HG02642 (cell line): Measurements from ENCODE around the gene ABCG5.

Source experiments
- ATAC-seq: cut with Tn5 transposase; IDR thresholded peaks from one replicate; pipeline ENCODE4 v1.9.1; 2021; ENCODE audit warnings: mild to moderate bottlenecking; ENCODE audit not compliant: unreplicated experiment, poor library complexity

The ABCG5 gene

GRCh38 chr2:43845181-43845580 lies 6.5 kb upstream of the ABCG5 start:
- no peak for ATAC-seq

DNA sequence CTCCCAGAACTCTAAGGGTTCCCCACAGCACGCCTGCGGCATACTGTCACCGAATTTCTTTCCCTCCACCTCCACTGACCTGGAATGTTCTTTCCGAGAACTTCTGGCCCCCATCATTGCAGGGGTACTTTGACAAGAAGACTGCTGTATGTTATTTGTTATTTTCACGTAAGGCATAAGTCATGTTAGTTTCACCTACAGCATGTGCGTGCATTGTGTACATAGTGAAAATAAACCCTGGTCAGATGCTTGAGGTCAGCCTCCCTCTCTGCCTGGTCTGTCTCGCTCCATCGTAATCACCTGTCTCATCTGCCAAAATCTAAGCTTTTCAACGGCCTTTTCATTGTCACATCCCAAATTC lies 4.2 kb upstream of the ABCG5 start:
- no peak for ATAC-seq

DNA sequence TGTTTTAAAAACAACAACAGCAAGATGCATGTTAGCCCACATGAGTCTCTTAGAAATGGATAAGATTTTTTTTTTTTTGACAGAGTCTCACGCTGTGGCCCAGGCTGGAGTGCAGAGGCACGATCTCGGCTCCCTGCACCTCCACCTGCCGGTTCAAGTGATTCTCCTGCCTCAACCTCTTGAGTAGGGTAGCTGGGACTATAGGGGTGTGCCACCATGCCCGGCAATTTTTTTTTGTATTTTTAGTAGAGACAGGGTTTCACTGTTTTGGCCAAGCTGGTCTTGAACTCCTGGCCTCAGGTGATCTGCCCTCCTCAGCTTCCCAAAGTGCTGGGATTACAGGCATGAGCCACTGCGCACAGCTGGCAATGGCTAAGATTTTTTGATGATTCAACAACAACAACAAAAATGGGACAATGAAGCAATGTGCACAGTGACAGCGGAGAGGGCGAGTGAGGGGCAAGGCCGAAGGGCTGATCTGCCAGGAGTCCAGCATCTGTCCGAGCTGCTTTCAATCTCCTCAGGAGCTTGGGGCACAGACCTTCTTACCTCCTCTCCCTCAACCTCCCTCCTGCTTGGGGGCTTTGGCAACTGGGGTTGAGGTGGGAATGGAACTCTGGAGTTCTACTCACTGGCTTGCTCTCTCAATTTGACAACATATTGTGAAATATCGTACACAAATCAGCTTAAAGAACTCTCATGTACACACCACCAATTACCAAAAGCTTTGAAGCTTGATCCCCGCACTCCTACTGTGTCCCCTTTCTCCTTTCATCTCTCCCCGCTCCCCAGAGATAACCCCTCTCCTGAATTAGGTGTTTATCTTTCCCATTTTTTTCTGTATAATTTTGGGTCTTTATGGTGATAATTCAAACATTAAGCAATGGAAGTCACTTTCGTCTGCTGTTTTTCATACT lies 3.6 kb upstream of the ABCG5 start:
- no peak for ATAC-seq

DNA sequence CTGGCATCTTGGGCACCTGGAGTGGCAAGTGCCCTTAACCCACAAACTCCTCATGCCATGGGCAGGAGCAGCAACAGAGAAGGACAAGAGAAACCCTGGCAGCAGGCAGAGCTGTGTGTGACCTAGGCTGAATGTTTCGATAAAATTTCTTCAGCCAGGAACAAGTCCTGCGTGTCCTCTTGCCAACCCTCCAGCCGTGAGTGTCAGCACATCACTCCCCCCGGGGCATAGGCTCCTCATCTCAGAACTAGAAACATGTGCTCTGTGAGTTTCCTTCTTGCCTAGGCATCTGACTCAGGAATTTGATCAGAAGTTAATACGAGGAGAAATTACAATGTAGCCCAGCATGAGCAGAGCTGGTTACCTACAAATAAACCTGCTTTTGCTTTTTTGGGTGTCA lies 2.3 kb upstream of the ABCG5 start:
- ATAC-seq = no peak

DNA sequence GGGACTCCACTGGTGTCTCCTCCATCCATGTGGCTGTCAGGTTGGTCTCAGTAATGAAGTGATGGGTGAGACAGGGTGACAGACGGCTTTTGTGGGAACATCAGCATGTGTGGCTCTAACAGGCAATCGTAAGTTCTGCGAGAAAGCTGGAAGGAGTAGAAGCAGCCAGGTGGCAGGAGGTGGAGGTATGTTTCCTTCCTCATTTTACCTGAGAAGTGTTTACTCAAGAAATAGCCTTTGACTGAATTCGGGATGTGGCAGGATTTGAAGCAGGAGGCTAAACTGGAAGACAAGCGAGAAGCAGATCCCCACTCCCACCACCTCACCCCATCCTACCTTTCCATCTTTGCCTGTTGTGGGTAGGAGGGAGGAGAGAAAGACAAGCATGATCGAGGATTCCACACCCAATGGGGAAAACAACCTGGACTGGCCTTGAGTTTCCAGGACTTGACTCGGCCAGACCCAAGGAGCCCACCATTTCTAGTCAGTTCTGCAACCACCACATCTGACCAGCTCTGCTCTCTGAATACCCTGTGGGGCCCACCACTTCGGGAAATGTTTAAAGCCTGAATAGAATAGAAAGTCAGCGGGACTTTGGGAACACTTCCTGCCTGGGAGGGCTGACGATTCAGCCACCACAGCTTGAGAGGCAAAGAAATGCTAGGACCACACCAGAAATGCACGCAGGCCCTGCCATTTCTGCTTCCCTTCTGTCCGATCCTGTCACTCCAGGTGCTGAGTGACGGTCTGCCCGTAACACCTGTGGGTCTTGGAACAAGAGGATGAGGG lies 1.3 kb upstream of the ABCG5 start:
- no peak for ATAC-seq

DNA sequence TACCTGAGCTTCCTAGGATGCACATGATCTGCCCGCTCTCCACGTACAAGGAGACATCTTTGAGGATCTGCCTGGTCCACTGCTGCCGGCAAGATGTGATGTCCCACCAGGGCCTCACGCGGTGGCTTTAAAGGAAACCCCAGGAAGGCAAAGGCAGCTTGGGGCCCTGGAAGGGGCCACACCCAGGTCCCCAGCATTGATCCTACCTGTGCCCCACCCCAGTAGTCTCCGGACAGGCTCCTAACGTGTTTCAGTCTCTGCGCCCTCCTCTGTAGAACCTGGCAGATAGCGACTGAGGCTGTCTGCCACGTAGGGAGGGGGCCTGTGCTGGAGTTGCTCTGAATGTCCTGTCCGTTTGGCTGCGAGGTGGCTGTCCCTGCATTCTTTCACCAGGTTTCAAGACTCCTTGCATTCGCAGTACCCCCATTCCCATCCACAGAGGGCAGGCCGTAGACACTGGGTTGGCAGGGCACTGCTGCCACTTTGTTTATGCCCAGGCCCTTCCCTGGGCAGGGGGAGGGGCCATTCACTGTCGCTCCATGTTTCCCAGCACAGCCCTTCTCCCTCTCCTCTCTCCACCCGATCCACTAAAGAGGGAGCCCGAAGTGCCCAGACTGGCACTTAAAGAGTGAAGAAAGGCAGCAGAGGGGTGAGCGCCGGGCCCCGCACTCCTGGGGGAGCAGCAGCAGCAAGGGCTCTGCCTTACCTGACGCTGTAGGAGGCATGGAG lies 644 bp downstream of the ABCG5 start:
- no peak for ATAC-seq

GRCh38 chr2:43837033-43837432 lies 1.6 kb downstream of the ABCG5 start:
- ATAC-seq = no peak

DNA sequence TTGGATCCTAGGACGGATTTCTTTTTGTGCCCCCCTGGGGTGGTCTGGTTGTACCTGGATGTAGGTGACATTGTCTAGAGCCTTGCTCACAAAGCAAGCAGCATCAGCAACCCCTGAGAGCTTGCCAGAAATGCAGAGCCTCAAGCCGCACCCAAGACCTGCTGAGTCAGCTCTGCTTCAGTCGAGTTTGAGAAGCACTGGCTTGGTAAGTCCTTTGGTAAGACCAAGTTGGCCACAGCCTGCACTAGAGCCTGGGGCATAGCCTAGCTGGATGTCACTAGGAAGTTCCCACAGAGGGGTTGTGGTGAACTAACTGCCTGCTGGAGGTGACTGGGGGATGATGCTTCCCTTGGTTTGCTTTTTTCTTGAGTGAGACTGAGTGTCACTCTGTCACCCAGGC lies 6.2 kb downstream of the ABCG5 start:
- no peak for ATAC-seq

DNA sequence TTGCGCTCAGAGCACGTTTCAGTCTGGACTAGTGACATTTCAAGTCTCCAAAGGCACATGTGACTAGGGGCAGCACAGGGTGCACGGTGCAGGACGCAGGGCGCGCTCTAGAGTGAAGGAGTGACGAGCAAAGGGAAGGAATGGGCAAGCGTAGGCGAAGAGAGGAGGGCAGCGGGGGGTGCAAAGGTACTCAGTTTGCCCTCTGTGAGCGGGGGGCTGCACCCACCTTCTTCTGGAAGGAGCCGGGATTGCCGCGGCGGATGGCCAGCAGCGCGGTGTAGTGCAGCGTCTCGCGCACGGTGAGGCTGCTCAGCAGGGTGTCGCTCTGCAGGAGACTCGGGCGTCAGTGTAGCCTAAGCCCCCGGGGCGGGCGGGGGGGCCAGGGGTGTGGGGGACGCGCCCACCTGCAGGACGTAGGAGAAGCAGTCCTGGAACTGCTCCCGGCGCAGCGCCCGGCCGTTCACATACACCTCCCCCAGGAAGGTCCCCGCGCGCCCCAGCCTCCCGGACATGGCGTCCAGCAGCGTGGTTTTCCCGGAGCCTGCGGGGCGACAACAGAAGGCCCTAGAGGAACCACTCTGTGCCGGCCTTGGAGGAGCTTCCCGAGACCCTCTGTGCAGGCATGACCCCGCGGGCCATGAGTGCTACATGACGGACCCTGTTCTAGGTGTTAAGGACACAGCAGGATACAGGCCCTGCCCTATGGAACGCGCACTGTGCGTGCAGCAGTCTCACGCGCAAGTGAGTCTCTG lies 6.9 kb downstream of the ABCG5 start:
- ATAC-seq = no peak

DNA sequence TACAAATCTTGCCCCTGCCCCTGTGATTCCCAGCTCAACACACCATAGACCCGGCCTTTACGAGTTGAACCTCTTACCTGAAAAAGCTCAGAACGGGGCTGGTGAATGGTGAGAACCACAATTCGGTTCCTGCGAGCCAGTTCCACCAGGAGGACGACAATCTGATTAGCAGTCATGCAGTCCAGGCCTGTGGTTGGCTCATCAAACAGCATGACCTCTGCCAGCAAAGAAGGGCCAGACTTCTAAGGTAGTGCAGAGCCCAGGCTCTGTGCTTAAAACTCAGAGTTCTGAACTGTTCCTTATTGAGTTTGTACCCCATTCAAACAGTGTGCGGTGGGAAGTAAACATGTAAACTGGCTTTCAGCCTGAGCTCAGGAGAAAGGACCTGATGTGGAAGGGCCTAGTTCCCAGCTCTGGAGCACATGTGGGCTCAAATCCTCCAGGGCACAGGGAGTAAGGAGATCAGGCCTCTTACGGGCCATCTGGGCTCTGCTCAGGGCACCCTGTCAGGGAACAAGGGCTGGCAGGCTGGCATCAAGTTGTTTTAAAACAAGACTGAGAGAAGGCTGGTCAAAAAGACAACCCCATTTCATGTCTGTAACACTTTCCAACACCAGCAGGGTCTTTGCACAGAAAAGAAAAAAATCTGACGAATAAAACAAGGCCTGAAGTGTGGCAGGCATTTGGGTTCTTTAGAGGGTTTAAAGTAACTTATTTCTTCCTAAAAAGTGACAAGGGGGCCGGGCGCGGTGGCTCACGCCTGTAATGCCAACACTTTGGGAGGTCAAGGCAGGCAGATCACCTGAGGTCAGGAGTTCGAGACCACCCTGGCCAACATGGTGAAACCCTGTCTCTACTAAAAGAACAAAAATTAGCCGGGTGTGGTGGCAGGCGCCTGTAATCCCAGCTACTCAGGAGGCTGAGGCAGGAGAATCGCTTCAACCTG lies 12.1 kb downstream of the ABCG5 start:
- ATAC-seq = no peak

DNA sequence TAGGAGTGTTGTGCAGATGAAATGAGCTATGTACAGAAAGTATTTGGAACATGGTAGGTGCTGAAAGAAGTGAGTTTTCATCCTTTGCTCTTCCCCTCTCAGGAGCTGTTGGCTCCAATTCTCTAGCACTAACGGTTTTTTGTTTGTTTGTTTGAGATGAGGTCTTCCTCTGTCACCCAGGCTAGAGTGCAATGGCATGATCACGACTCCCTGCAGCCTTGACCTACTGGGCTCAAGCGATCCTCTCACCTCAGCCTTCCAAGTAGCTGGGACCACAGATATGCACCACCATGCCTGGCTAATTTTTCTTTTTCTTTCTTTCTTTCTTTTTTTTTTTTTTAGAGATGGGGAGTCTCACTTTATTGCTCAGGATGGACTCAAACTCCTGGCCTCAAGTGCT lies 12.8 kb downstream of the ABCG5 start:
- ATAC-seq = no peak

- ATAC-seq = no peak
Measured at GRCh38 chr2:43824951-43825493, 13.6 kb downstream of the ABCG5 start.

DNA sequence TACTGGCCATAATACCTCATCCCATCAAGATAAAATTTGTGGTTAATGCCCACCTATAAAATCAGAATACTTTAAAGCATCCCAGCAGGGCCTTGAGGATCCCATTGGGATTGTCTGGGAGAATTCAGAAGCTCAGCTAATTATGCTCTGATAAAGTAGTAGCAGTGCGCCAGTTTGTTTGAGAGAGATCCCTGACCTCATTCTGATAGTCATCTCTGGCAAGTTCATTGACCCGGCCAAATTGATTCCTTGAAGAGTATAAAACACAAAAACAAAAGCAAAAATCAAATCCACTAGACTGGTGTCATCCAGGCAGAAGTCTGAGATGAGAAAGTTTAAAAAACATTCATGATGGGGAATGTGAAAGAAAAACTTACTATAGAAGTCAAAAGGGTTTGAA lies 14.1 kb downstream of the ABCG5 start:
- no peak for ATAC-seq

- no peak for ATAC-seq
Measured at GRCh38 chr2:43823751-43824150, 14.9 kb downstream of the ABCG5 start.

DNA sequence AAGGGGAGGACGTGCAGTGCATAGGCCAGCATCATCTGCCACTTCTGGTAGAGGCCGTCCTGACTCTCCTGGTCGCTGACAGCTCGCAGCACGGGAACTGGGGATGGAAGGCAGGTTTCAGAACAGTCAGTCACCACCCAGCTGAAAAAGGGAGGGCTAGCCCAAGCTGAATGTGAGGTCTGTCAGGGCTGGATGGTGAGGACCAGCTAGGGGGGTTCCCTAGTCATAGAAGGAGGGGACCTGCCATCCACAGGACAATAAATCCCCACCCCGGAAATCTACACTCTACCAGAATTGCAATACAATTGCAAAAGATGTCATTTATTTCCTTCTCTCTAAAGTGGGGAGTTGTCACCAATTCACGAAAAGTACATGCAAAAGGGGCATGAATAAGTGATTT lies 15.8 kb downstream of the ABCG5 start:
- no peak for ATAC-seq

GRCh38 chr2:43819491-43820163 lies 19.0 kb downstream of the ABCG5 start:
- ATAC-seq = no peak

- ATAC-seq = no peak
Measured at GRCh38 chr2:43818761-43819160, 19.9 kb downstream of the ABCG5 start.

DNA sequence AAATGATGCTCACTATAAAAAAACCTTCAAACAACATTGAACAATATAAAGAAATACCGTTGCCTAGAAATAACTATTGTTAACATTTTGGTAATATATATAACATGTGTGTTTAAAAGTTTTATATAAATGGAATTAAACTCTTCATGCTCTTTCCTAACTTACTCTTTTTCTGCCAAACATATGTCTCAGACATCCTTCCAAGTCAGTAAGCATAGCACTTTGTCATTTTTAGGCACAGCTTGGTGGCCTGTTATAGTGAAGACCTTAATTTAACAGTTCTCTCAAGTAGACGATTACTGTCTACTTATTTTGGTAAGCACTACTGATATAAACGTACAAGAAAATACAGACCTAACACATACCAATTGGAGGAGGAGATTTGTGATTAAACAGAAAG lies 23.9 kb downstream of the ABCG5 start:
- no peak for ATAC-seq
